NB4 (cell line): Measurements from ENCODE around the gene CFAP58.

ENCODE experiments used
- DNase-seq: peaks from one replicate; pipeline ENCODE4 v3.0.0; 2010; ENCODE audit warnings: low read depth
- H3K4me3 ChIP-seq: one replicate; pipeline ENCODE4 v1.5.1; 2011; ENCODE audit warnings: mild to moderate bottlenecking, low read depth, low read length, moderate library complexity
- CTCF ChIP-seq: IDR thresholded peaks from one replicate; pipeline ENCODE4 v1.5.1; 2012; ENCODE audit warnings: low read depth, low read length
- MAX ChIP-seq: IDR thresholded peaks from 2 replicates; pipeline ENCODE4 v1.6.1; 2011; ENCODE audit warnings: low read depth, low read length
- MYC ChIP-seq: IDR thresholded peaks from 2 replicates; pipeline ENCODE4 v1.6.1; 2011; ENCODE audit warnings: low read depth, low read length
- POLR2A ChIP-seq: IDR thresholded peaks from 2 replicates; pipeline ENCODE4 v1.6.1; 2011; ENCODE audit warnings: mild to moderate bottlenecking; ENCODE audit not compliant: insufficient read length; ENCODE audit errors: extremely low read depth

Gene CFAP58

GRCh38 chr10:104447331-104447730, 93.7 kb downstream of the CFAP58 start:
- no peak overlapping the region for H3K4me3 ChIP-seq
- DNase-seq = no peak

GRCh38 chr10:104447906-104448305, 94.3 kb downstream of the CFAP58 start:
- no peak overlapping the region for H3K4me3 ChIP-seq
- DNase-seq = no peak

More at GRCh38 chr10:104447331-104447730, 93.7 kb downstream of the CFAP58 start:
- TF ChIP-seq POLR2A (no peak), CTCF (no peak), MAX (no peak), MYC (no peak)

GRCh38 chr10:104449391-104449790, 95.8 kb downstream of the CFAP58 start:
- H3K4me3 ChIP-seq = no peak overlapping the region
- TF ChIP-seq MAX (no peak), CTCF (no peak), POLR2A (no peak), MYC (no peak)
- no peak for DNase-seq

More at GRCh38 chr10:104447906-104448305, 94.3 kb downstream of the CFAP58 start:
- TF ChIP-seq POLR2A = no peak
- TF ChIP-seq CTCF = no peak
- no peak for TF ChIP-seq MYC
- no peak for TF ChIP-seq MAX

GRCh38 chr10:104450490-104450889, 96.9 kb downstream of the CFAP58 start:
- DNase-seq = no peak
- TF ChIP-seq POLR2A (no peak), CTCF (no peak), MAX (no peak), MYC (no peak)
- H3K4me3 ChIP-seq = no peak overlapping the region

GRCh38 chr10:104450954-104451353, 97.3 kb downstream of the CFAP58 start:
- DNase-seq = no peak
- TF ChIP-seq MAX = no peak
- TF ChIP-seq MYC = no peak
- TF ChIP-seq CTCF = no peak
- TF ChIP-seq POLR2A = no peak
- H3K4me3 ChIP-seq = no peak overlapping the region

- DNase-seq = no peak
- TF ChIP-seq POLR2A = no peak
- no peak for TF ChIP-seq MYC
- TF ChIP-seq CTCF = no peak
- no peak for TF ChIP-seq MAX
- no peak overlapping the region for H3K4me3 ChIP-seq
These were observed 99.3 kb downstream of the CFAP58 start for GRCh38 chr10:104452977-104453376.
